UCSD-AML1 (cell line): Measurements from ENCODE around the gene TRIML2.

Experiments used
- DNase-seq: peaks from one replicate; lab custom pipeline; 2025; ENCODE audit not compliant: unreplicated experiment; lab: John Stamatoyannopoulos, UW

Gene TRIML2, protein sequence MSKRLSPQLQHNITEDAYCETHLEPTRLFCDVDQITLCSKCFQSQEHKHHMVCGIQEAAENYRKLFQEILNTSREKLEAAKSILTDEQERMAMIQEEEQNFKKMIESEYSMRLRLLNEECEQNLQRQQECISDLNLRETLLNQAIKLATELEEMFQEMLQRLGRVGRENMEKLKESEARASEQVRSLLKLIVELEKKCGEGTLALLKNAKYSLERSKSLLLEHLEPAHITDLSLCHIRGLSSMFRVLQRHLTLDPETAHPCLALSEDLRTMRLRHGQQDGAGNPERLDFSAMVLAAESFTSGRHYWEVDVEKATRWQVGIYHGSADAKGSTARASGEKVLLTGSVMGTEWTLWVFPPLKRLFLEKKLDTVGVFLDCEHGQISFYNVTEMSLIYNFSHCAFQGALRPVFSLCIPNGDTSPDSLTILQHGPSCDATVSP

DNA sequence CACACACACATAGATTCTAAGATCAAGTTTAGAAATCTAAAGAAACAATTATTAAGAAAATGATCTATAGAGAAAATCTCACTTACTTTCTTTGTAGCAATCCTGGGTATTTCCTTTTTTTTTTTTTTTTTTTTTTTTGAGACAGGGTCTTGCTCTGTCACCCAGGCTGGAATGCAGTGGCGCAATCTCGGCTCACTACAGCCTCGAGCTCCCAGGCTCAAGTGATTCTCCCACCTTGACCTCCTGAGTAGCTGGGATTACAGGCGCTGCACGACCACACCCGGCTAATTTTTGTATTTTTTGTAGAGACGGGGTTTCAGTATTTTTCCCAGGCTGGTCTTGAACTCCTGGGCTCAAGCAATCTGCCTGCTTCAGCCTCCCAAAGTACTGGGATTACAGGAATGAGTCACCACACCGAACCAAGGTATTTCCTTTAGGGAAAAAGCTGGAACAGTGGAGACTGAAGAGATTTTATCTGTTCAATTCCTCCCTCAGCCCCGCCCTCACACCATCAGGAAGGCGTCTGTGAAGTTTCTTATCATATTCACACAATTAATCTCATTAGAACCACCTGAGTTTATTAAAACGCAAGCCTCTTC lies at the start of gene TRIML2:
Gene TRIML2 (minus strand): TSS at position 447 of the 599 bp plus-strand sequence. CDS start 4,235 bp downstream, outside the sequence.
- DNase-seq = no peak

DNA sequence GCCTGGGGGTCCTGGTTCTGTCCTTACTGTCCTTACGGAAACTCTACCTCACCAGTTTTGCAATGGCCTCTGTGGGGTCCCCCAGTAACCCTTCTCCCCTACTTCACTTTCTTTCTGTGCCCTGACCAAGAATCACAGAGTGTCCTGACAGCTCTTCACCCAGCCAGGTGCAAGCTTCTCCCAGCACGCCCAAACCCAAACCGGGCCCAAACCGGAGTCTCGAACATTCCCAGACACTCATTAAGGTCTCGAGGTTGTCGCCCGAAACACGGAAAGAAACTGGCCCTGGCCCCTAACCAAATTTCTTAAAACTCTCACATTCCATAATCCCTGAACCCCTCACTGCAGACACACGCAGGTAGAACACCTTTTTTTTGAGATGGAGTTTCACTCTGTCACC lies 48.9 kb upstream of the TRIML2 start:
- no peak for DNase-seq

DNA sequence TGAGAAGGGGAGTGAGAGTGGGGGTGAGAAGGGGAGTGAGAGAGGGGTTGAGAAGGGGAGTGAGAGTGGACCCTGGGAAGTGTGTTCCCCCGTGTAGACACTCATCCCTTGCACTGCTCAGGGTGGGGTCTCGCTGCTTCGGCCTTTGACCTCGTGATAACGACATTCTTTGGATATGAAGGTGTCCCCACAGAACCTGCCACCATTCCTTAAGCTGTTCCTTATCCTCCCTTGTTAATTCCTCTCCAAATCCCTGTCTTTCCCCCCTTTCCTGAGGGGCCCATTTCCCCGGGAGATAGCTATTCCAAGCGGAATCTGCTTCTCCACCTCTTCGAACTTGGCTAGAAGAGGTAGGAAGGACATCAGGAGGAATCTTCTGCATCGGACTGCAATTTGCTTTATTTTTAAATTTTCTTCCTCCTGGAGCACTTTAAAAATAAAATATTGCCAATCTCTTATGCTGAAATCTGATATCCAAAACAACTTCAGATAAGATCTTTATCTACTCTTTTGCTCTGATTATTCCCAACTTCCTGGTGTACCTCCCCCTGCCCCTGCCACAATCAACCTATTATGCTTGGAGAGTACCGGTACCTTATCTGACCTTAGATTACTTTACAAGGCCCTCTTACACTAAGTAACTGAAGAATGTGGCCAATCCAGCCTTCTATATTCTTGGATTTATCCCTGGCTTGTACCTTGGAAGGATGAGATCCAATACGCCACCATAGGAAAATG lies 45.4 kb upstream of the TRIML2 start:
- no peak for DNase-seq

DNA sequence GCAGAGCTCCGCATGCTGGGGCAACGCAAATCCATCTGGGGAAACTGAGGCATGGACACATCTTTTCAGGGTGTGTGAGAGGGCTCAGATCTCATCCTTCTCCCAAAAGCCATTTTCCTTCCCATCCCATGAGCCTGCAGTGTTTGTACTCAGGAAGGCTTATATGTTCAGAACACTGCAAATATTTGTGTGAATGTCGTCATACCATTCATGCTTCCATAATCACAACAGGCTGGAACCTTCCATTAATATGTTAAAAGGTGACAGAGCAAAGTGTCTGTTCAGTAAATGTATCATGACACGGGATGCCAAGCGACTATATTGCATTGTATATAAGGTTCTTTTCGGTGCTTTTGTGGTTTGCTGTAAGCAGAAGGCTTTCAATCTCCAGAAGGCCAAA lies 38.4 kb upstream of the TRIML2 start:
- DNase-seq = no peak

DNA sequence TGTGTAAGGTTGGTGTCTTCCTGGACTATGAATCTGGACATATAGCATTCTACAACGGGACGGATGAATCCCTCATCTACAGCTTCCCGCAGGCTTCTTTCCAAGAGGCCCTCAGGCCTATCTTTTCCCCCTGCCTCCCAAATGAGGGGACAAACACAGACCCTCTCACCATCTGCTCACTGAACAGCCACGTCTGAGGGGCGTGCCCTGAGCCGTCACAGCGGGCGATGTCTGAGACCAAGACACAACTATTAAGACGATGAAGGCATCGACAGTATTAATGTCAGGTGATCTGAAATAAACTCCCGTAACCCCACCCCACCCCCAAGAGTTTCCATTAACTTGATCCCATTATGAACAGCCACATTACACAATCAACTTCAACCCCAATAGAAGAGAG lies 37.8 kb upstream of the TRIML2 start:
- no peak for DNase-seq

DNA sequence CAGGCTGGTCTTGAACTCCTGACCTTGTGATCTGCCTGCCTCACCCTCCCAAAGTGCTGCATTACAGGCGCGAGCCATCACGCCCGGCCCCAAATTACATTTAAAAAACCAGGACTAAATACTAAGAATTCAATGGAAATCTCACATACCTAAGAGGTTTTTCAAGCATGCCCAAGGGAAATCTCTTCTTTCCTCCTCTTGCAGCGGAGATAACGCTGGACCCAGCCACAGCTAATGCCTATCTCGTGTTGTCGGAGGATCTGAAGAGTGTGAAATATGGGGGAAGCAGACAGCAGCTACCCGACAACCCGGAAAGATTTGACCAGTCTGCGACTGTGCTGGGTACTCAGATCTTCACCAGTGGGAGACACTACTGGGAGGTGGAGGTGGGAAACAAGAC lies 37.2 kb upstream of the TRIML2 start:
- no peak for DNase-seq

DNA sequence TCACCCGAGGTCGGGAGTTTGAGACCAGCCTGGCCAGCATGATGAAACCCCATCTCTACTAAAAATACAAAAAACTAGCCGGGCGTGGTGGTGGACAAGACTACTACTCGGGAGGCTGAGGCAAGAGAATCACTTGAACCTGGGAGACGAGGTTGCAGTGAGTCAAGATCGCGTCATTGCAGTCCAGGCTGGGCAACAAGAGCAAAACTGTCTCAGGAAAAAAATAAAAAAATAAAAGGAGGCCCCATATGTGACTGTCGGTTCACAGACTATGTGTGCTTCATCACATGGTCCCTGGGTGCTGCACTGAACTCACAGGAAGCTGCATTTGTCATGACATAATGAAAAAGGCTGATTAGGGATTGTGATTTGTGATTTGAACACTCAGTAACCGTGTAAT lies 36.2 kb upstream of the TRIML2 start:
- no peak for DNase-seq

DNA sequence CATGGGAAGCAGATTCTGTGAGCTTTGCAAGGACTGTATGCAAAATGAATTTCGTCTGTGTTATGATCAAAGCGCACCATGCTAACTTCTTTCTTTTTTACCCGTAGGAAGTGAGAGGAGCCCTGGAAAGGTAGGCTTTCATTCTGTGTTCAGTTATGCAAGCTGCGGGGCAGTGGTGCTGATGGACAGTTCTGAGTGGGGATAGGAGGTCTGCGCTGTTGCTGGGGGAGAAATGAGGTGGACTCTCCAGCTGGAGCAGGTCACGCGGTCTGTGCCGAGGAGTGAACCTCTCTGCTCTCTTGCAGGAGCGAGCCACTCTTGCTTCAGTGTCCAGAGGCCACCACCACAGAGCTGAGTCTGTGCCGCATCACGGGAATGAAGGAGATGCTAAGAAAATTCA lies 34.3 kb upstream of the TRIML2 start:
- no peak for DNase-seq

DNA sequence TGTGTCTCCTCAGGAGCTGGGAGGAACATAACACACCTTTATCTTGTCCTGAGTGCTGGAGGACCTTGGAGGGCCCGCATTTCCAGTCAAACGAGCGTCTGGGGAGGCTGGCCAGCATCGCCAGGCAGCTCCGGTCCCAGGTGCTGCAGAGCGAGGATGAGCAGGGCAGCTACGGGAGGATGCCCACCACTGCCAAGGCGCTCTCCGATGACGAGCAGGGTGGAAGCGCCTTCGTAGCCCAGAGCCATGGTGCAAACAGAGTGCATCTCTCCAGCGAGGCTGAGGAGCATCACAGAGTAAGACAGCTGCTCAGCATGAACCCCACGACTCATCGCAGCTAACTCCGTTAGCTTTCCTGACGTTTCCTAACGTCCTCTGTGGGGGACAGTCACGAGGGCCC lies 30.3 kb upstream of the TRIML2 start:
- DNase-seq = no peak

DNA sequence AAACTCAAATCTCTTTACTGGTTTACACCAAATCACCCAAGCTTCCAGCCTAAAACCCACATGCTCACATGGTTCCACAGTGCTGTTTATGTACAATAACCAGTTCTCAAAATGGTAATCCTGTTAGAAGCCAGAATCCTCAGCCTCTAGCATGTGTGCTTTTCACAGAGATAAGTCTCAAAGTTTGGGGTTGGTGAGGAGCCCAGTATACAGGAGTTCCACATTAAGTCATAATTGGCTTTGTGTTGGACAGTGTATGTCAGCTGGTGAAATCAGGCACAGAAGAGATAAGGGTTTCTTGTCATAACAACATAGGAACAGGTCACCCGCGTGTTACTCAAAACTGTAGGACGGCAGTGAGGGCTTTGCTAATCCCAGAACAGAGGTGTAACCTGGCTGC lies 29.7 kb upstream of the TRIML2 start, which contains the start of gene TRIML1:
Gene TRIML1 (plus strand): TSS at position 301 of the 400 bp plus-strand sequence. CDS start 118 bp downstream, outside the sequence.
- no peak for DNase-seq

DNA sequence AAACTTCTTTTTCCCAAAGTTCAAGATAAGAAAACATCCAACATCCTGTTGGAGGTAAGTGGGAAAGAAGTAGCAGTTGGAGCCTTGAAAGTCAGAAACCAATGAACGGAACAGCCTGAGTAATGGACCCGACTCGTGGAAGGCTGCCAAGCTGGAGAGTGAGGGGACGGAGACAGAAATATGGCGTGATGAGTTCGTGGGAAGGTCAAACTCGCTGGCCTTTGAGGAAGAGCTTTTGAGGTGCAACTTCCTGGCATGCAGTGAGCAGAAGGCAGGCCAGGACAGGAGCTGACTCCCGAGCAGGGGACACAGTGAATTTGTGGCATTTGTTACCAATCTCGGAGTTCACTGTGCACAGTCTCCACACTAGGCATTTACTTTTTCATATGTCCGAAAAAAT lies 28.8 kb upstream of the TRIML2 start:
- no peak for DNase-seq

DNA sequence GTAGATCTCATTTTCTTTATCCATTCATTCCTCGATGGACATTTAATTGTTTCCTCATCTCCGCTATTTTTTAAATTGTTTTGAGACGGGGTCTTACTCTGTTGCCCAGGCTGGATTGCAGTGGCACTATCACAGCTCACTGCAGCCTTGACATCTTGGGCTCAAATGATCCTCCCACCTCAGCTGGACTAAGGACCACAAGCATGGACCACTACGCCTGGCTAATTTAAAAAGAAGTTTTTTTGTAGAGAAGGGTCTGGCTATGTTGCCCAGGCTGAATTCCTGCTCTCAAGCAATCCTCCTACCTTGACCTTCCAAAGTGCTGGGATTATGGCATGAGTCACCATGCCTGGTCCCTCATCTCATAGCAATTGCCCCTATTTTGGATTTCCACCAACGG lies 22.8 kb upstream of the TRIML2 start:
- DNase-seq = no peak

DNA sequence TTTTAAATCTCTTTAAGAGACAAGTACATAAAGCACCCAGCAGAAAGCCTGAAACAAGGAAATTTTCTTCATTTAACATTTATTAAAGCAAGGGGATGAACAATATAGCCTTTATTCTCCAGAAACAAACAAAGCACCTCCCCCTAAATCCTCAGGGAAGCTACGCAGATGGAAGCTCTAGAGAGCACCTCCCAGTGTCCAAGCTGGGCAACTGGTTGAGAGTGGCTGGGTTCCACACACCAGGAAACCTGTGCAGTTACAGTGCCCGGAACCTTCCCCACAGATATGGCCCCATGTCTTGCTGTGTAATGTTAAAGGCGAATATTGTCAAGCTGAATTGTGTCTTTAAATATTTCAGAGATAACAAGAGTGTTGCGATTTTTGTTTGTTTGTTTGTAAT lies 21.0 kb upstream of the TRIML2 start:
- no peak for DNase-seq

DNA sequence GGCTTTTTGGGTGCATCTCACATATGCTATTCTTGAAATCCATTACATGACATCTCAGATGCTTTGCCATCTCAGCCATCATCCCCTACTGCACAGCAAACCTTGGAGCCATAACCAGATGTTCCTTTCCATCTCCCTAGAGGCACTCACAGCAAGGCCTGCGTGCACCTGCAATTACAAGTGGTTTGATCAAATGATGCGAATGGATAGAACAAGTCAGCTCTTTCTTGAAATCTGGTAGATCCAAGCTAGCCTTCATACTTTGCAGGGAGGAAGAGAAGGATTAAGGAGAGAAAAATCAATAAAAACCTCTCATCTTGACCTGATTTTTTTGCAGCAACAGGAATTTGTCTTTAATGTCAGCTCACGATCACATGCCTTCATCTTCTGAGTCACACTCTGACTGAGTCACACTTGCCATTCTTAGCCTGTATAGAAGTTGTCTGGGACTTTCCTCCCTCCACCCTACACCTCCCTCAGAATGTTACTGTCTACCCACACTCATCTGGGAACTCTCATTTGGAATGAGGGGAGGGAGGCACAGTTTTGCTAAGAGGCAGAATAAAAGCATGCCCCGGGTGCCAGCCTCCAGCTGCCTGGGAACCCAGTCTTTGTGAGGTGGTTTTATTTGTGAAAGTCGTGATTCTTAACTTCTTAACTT lies 17.9 kb upstream of the TRIML2 start:
- no peak for DNase-seq

DNA sequence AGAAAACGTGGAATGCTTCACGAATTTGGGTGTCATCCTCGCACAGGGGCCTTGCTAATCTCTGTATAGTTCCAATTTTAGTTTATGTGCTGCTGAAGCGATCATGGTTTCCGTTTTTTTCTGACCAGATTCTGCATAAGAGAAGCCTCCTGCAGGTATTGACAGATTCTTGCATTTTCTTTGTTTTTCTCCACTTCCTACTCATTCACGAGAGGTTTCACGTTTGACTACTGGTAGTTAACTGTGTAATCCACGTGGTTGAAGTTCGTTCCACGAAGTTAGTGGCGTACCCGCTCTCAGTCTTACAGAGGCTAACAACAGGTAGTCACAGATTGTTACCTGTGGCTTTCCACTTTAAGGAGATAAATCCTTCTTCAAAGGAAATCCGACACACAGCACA lies 12.1 kb upstream of the TRIML2 start:
- DNase-seq = no peak

DNA sequence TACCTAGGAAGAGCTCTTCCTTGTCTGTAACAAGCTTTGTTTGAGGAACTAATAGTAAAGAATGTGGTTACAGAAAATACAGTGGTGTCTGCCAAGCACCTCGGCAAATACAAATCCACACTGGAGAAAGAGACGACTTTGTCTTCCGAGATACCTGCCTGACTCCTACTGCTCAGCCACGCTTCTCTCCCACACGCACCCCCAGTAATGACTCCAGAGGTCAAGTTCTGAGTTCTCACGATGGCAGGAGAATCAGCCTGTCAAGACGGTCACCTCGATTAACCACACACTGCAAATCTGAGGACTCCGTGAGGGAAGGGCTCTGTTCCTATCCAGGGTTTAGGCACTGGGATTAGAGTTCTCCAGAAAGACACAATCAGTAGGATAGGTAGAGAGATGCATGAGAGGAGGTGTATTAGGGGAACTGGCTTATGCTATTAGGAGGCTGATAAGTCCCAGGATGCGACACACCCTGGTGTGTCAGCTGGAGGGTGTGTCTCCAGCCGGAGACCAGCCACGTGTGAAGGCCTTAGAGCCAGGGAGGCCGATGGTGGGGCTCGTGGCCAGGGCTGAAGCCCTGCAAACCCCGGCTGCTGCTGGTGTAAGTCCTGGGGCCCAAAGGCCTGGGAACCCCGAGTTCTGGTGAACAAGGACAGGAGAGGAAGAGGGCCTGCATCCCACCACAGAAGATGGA lies 8.4 kb upstream of the TRIML2 start:
- DNase-seq = no peak

DNA sequence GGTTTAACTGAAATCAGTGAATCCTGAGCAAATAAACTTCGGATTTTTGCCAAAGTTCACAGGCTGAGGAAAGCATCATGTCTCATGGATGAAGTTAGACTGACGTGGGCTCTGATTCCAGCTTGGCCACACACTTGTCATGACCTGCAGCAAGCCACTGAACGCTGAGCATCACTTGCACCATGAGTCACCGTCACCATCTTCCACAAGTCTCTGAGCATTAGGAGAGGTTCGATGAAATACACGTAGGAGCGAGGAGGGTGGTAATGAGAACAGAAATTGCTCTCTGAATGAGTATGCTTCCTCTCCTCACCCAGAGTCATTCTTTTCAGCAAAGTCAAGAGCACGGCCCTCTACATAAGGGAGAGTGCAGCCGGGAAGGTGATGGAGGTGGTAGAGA lies 3.8 kb upstream of the TRIML2 start:
- DNase-seq = no peak

DNA sequence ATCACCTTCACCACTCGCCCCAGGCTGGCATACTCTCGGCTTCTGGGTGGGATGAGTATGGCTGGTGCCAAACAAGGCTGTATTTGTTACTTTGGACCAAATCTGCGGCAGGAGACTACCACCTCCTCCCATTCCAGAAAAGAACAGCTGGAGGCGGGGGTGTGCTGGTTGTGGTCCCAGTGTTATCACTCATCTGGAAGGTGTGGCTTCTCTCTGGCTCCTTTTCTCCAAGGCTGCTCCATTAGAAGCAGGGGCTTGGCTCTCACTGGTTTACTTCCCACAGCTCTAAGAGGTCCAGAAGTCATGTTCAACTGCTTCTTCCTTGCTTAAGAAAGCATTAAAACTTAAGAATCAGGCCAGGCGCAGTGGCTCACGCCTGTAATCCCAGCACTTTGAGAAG lies 2.6 kb upstream of the TRIML2 start:
- DNase-seq = no peak

DNA sequence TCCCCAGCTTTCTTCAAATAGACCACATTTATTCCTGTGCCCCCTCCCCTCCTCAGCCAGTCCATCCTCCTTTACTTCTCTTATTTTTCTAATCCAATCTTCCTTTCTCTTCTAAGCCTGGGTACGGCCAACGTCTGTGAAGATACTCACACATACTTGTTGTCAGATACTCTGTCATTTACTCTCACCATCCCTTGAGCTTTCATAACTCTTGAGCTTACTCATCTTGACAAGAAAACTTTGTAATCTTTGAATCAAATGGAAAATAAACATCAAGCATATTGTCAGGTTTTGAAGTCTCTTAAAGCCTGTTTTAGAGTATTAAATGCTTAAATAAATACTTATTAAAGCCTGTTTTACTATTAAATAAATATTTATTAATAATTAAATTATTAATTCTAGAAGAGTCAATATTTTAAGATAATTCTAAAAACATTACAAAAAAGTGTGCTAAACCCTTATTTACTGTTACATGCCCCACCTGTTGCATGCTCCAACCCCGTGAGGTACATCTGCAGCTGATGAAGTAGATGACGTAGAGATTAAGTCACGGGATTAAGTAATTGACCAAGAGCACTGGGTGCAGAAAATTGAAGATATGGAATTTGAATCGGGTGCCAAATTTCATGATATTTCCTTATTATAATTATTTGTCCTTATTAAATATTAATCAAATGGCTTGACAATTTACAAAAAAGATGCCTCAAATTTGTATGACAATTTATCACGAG lies 1.5 kb upstream of the TRIML2 start:
- DNase-seq = no peak

DNA sequence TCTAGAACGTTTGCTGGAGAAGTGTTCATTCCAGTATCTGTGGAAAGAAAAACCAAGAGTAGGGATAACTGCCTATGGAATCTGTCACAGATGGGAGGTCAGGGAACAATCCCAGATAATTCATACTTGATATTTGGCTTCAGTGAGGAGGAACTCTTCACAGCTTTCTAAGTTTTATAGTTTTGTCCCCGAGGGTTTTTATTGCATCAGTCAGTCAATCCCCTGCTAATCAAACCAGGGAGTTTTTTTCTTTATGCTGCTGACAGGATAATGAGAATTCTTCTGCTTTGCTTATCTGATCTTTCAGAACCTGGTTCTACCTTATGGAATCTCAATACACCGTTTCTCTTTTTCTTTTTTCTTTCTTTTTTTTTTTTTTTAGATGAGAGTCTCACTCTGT lies 633 bp upstream of the TRIML2 start:
- DNase-seq = no peak
